NCI-H82 treated with DMSO at 0.1 percent for 48 hours (cell line): Measurements from ENCODE around the gene GPR139.

ENCODE experiments used
- DNase-seq: peaks from one replicate; lab custom pipeline; 2025; ENCODE audit not compliant: unreplicated experiment; lab: John Stamatoyannopoulos, UW

GPR139 gene

GRCh38 chr16:20056436-20056835, 17.3 kb downstream of the GPR139 start:
- DNase-seq, result no peak

DNA sequence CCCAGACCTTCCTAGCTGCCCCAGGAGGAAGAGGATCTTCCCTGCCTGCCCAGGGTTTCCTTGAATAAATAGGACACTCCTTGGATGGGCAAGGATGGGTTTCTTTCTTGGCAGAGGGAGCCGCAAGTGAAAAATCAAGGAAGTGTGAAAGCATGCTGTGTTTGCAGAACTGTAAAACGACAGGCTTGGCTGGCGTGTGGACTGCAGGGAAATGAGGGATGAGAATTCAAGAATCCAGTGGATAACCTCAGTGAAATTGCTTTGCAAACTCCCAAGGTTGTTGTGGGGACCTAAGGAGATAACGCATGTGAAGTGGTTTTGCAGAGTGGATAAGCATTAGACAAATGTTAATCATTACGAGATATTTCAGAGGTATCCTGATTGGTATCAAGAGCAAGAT, 20.4 kb downstream of the GPR139 start:
- no peak for DNase-seq

- no peak for DNase-seq
Observed at GRCh38 chr16:20051611-20052010, 22.1 kb downstream of the GPR139 start.

- DNase-seq, result no peak
Observed at GRCh38 chr16:20051147-20051546, 22.5 kb downstream of the GPR139 start.

GRCh38 chr16:20049831-20050230, 23.9 kb downstream of the GPR139 start:
- no peak for DNase-seq

GRCh38 chr16:20045886-20046285, 27.8 kb downstream of the GPR139 start:
- no peak for DNase-seq

DNA sequence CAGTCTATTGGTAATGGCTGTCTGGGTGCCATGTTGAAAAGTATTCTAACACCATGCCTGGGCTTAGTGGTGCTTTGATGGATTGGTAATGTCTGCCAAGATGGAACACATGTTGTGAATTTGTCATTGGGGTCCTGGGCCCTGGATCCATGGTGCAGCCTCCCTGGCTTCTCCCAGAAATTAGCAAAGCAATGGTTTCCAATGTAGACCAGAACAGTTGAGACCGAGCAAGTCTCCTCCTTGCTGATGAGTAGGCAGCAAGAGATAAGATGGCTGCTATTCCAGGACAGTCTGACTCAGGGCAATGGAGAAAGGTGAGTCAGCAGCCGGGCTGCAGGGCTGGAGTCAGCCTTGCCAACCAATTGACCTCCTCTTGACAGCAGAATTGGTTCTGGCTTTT, 30.8 kb downstream of the GPR139 start:
- DNase-seq, result no peak

GRCh38 chr16:20041924-20042596, 31.6 kb downstream of the GPR139 start:
- no peak for DNase-seq

GRCh38 chr16:20040011-20040410, 33.7 kb downstream of the GPR139 start:
- no peak for DNase-seq

GRCh38 chr16:20029611-20030010, 44.1 kb downstream of the GPR139 start:
- DNase-seq, result no peak

DNA sequence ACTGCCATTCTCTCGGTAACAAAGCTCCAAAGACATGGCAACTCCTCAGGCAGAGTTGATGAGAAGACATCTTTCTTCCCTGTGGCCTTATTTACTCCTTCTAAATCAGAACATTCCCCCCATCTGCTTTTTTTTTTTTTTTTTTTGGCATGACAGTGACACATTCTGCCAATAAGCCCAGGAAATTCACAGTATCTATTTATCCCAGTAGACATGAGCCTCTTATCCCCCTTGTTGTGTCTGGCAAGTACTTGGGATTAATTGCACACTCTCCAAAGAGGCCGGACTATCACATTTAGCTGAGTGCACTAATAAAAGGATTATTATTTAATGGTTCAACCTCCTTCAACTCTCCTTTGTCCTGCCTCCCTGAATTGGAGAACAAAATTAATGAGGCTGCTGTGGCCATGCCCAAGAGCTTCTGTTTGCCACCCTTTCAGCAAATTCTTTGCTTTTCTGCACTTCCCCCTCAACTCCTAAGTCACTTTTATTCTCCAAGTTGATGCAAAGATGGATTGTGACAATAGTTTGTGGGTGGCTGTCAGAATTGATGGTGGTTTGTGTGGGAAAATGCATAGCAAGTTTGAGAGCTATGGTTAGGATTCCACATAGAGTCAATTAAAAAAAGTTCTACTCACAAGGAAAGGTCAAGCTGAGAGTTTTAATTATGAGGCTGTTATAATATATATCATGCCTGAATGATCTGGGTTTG, 47.2 kb downstream of the GPR139 start:
- DNase-seq, result peak; percentile 21

GRCh38 chr16:20023190-20023589, 50.5 kb downstream of the GPR139 start:
- DNase-seq, result no peak

- DNase-seq, result no peak
Observed at GRCh38 chr16:20020976-20021375, 52.7 kb downstream of the GPR139 start.

GRCh38 chr16:20020083-20020482, 53.6 kb downstream of the GPR139 start:
- DNase-seq, result no peak

DNA sequence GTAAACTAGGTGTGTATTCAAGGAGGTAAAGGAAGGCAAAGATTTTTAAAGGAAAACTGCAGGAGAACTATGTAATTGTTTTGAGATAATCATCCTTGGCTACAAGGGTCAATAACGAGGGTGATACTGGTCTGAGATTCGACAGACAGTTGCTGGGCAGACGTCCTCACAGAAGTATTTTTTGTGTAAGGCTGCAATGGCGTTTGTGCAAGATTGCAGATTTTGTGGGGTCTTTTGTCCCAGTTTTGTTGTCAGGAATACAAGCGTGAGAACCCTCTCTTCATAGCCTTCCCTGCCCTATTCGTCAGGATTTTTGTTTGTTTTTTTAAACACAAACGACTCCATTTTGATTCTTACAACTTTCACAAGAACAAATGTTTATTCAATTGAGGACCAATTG, 57.5 kb downstream of the GPR139 start:
- DNase-seq, result no peak

DNA sequence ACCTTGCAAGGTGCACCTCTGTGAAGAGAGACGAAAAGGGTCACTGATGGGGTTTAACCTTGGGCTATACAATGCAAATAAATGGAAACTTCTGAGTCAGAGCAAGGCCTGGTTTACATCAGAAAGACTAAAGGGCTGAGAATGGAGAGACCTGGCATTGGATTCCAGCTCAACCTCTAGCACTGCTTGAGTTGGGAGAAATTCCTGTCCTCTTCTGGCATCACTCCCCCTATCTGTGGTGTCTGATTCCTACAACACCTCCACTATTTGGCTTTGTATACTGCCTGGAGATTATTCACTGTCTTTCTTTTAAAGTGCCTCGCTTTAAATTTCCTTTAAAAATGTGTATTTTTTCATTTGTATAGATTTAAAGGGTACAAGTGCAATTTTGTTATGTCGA, 68.8 kb downstream of the GPR139 start:
- no peak for DNase-seq

GRCh38 chr16:20002936-20003335, 70.8 kb downstream of the GPR139 start:
- no peak for DNase-seq

GRCh38 chr16:20001856-20002707, 71.6 kb downstream of the GPR139 start:
- no peak for DNase-seq

GRCh38 chr16:19997734-19998133, 76.0 kb downstream of the GPR139 start:
- no peak for DNase-seq

- no peak for DNase-seq
Observed at GRCh38 chr16:19997264-19997663, 76.4 kb downstream of the GPR139 start.

- DNase-seq, result no peak
Observed at GRCh38 chr16:19994466-19995170, 79.1 kb downstream of the GPR139 start.
